NCI-H1048 (cell line): ENCODE results near the gene OR8K1.

Source experiments
- DNase-seq: peaks from one replicate; lab custom pipeline; 2025; lab: John Stamatoyannopoulos, UW

Gene OR8K1

GRCh38 chr11:56345739-56346138, at the start of gene OR8K1:
Gene OR8K1 (plus strand): TSS chr11:56346039. CDS start chr11:56346039, 0 bp downstream.
- no peak for DNase-seq

- DNase-seq: no peak
These were observed 48.9 kb upstream of the OR8K1 start for GRCh38 chr11:56296898-56297297.

- no peak for DNase-seq
These were observed 38.0 kb upstream of the OR8K1 start for GRCh38 chr11:56307836-56308235.

- no peak for DNase-seq
These were observed 31.0 kb upstream of the OR8K1 start, which contains the start of gene OR8K3 for GRCh38 chr11:56314844-56315243. Gene OR8K3 (plus strand): TSS chr11:56315144. CDS start chr11:56318307, 3,163 bp downstream.

- no peak for DNase-seq
These were observed 13.9 kb upstream of the OR8K1 start for GRCh38 chr11:56331861-56332491.

- DNase-seq: no peak
These were observed 12.7 kb upstream of the OR8K1 start for GRCh38 chr11:56333156-56333555.

- DNase-seq: no peak
These were observed 5.5 kb upstream of the OR8K1 start for GRCh38 chr11:56340289-56340688.

GRCh38 chr11:56353991-56354390, 8.2 kb downstream of the OR8K1 start, which contains the start of gene OR8J1:
Gene OR8J1 (plus strand): TSS chr11:56354291. CDS start chr11:56360247, 5,956 bp downstream.
- no peak for DNase-seq

- no peak for DNase-seq
These were observed 29.5 kb downstream of the OR8K1 start, which contains the start of gene OR8U1 for GRCh38 chr11:56375324-56375723. Gene OR8U1 (plus strand): TSS chr11:56375624. CDS start chr11:56375624, 0 bp downstream.

GRCh38 chr11:56380120-56380519, 34.3 kb downstream of the OR8K1 start:
- DNase-seq: no peak

- no peak for DNase-seq
These were observed 48.5 kb downstream of the OR8K1 start for GRCh38 chr11:56394381-56394780.

- no peak for DNase-seq
These were observed 50.2 kb downstream of the OR8K1 start for GRCh38 chr11:56396047-56396446.
